NCI-H1417 treated with DMSO at 0.1 percent for 48 hours (cell line): ENCODE results near the gene CEACAM18.
"Not testable (repeated sequence)": the region's sequence is repeated elsewhere in the genome, so short reads cannot be mapped to it uniquely, and the experiment has no call there.

Experiments
- DNase-seq: peaks from one replicate; lab custom pipeline; 2025; lab: John Stamatoyannopoulos, UW

Gene CEACAM18

GRCh38 chr19:51493776-51494175 is 15.4 kb downstream of the CEACAM18 start:
- DNase-seq = no peak

DNA sequence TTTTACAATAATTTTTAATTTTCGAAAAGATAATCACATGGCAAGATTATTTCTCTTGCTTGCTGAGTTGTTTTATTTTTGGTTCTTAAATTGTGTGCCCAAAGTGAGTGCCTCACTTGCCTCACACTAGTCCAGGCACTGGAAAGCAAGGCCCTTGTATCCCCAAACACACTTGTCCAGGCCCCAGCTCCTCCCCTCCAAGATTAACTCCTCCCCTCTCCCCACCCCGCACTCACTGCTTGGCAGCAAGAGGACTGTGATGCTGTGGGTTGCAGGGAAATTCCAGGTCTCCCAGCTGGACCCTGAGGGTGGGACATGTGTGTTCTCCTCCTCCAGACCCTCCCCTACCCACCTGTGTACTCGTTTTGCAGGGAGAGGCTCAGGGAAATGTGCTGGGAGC is 19.3 kb downstream of the CEACAM18 start:
- no peak for DNase-seq

- DNase-seq = not testable (repeated sequence)
Measured at GRCh38 chr19:51500931-51501330, 22.6 kb downstream of the CEACAM18 start.

- DNase-seq = no peak
Measured at GRCh38 chr19:51501594-51502263, 23.4 kb downstream of the CEACAM18 start, which contains the start of gene SIGLEC12. TSS of gene SIGLEC12 (minus strand) at chr19:51501800. CDS start at chr19:51501733, 67 bp downstream.

GRCh38 chr19:51503286-51503817 is 25.0 kb downstream of the CEACAM18 start:
- no peak for DNase-seq

GRCh38 chr19:51503896-51504295 is 25.6 kb downstream of the CEACAM18 start:
- DNase-seq = no peak

DNA sequence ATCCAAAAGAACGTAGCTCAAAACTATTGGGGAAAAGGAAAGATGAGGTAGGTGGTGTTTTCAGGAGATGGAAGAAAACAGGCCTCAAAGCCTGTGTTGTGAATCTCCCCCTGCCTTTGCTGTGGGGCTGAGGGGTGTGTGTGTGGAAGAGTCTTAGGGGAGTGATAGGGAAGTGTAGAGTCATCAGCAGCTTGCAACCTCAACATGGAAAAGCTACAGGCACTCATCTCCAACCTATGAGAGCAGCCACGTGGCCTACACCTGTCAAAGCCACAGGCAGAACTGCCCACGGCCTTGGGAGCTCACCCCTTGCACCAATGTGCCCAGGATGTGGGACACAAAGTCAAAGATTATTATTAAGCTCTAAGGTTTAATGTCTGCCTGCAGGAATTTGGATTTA is 27.6 kb downstream of the CEACAM18 start:
- no peak for DNase-seq

DNA sequence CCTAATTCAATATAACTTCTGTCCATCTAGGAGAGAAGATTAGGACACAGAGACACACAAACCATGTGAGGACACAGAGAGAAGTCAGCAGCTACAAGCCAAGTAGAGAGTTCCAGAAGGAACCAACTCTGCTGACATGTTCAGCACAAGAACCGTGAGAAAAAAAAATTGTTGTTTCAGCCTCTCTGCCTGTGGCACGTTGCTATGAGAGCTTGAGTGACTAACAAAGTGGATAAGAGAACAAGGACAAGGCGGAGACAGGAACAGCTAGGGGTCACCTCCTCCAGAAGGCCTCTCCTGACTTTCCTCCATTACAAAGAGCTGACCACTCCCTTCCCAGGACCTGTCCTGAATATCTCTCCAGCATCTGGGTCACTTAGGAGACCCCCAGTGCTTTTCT is 28.9 kb downstream of the CEACAM18 start:
- no peak for DNase-seq

- DNase-seq = no peak
Measured at GRCh38 chr19:51507640-51508058, 29.3 kb downstream of the CEACAM18 start.

DNA sequence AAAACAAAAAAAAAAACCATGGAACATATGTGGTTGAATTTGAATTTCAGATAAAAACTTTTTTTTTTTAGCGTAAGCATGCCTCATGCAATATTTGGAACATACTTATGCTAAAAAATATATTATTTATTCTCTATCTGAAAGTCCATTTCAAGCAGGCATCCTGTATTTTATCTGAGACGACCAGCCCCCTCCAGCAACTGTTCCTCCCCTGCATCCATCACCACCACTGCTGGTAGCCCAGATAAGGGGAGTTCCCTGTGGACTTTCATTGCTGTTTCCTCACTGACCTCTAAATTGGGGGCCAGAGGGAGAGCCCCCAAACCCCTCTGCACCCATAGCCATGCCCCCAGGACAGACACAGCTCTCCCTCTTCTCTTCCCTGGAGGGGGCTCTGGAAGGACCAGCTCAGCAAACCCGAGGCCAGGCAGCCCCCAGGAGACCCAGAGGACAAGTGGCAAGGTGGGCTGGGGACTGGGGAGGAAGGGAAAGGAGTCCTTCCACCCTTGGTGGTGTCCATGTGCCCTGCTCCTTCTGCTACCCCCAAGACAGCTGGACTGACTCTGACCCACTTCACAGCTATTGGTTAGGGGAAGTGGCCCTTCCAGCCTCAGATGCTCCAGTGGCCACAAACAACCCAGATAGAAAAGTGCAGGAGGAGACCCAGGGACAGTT is 29.9 kb downstream of the CEACAM18 start:
- DNase-seq = no peak

- DNase-seq = no peak
Measured at GRCh38 chr19:51509823-51510660, 31.7 kb downstream of the CEACAM18 start.

DNA sequence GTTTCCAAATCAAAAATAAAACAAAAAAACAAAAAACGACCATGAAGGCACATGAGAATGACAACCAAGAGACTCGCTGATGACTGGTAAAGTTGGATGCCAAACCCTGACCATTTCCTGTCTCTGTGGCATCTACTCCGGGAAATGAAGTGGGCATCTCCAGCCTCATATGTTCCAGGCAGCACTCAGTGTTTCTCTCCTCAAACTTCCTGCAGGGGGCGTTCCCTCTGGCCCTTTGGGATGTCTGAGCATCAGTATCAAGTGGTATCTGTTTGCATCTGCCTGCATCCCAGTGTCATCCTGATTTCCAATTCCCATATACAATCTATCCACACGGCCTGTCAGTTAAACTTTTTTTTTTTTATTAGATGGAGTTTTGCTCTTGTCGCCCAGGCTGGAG is 33.0 kb downstream of the CEACAM18 start:
- DNase-seq = no peak

DNA sequence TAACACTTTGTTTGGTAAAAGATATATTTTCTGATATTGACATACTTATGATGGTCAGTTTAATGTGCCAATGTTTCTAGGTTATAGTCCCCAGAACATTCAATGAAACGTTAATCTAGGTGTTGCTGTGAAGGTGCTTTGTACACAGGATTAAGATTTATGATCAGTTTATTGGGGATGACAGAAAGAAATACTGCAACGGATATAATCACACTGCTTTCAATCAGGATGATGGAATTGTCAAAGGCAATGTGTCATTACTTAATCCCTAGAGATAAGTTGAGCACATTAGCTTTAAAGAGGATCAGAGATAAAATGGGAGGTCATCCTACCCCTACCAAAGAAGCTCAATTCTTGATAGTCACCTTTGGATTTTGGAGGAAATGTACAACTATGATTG is 35.6 kb downstream of the CEACAM18 start:
- DNase-seq = no peak

- DNase-seq = no peak
Measured at GRCh38 chr19:51514866-51515481, 36.6 kb downstream of the CEACAM18 start.

GRCh38 chr19:51520728-51521127 is 42.4 kb downstream of the CEACAM18 start:
- DNase-seq = no peak

GRCh38 chr19:51521357-51521756 is 43.0 kb downstream of the CEACAM18 start:
- no peak for DNase-seq

DNA sequence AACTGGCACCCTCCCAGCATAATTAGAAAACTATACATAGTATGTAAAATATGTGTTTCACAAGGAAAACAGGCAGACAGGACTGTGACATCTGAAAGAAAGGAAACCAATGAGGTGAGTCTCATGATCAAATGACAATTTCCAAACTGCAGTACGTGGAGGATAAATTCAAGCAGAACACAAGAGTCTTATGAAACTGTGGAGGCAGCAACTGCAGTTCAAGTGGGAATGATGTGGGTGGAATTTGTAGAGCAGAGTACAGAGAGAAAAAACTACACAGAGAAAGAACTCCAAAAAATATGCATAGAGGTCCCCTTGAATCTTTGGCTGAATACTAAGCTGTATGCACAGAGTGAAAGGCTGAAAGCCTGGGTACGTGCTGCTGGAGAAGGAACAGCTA is 43.4 kb downstream of the CEACAM18 start:
- DNase-seq = no peak

GRCh38 chr19:51524666-51525264 is 46.4 kb downstream of the CEACAM18 start:
- DNase-seq = no peak

- no peak for DNase-seq
Measured at GRCh38 chr19:51525651-51526050, 47.3 kb downstream of the CEACAM18 start.

- no peak for DNase-seq
Measured at GRCh38 chr19:51529301-51529700, 51.0 kb downstream of the CEACAM18 start.

GRCh38 chr19:51530616-51531015 is 52.3 kb downstream of the CEACAM18 start:
- no peak for DNase-seq
